Measurements from ENCODE around the gene MAGEA11. TPM values are rescaled to one million over a fixed set of nuclear protein-coding genes. Genes with fewer than 3 reads are reported as not detected.

The MAGEA11 gene
- total RNA-seq, 2 experiments from 2014 or later, result not detected

DNA sequence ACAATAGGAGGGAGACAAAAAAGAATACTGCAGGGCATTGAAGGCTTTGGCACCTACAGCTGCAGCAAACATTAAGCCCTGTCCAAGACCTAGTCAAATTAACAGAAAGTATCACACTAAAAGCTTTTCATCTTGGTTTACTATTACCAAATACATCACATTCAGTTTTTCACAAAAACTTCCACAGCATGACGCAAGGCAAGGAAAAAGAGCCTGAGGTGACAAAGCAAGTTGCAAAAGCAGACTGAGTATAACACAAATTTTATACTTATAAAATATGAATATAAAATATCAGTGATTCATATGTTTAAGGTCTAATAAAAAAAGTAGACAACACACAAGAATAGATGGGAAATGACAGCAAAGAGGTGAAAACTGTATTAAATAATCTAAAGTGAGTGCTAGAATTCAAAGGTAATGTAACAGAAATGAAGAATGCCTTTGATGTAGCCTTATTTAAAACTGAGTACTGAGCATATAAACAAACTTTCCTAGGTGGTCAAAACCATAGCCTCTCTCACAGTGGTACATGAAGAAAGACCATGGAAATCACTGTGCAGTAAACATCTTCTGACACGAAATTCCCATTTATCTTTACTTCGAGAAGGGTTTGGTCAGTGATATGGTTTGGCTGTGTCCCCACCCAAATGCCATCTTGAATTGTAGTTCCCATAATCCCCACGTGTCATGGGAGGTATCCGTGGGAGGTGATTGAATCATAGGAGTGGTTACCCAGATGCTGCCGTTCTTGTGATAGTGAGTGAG is 27.7 kb upstream of the MAGEA11 start:
- intact Hi-C loops (cut with micrococcal nuclease; ENCODE audit: unreplicated experiment), result no loop called here
- BruUV-seq (replicated peaks), result no TSS peak
- Histone ChIP-seq H3K9me2 (ENCODE audit: insufficient read depth, low read length) (no peaks in the 10 kb centered on the region), H3K4me1 (ENCODE audit: insufficient read depth, low read length, poor library complexity, severe bottlenecking) (no peaks in the 10 kb centered on the region), H3K9me3 (ENCODE audit: low read length) (no peaks in the 10 kb centered on the region), H3K4me3 (ENCODE audit: low read depth, low read length, poor library complexity, severe bottlenecking) (no peak overlapping the region), H3K4me2 (ENCODE audit: low read length) (no peak overlapping the region), H4K20me1 (ENCODE audit: insufficient read depth, low read length) (no peaks in the 10 kb centered on the region), H3K27ac (ENCODE audit: low read depth, low read length, poor library complexity, severe bottlenecking) (no peak overlapping the region), H3K36me3 (ENCODE audit: insufficient read depth, low read length) (no peaks in the 10 kb centered on the region), H3K79me2 (ENCODE audit: insufficient read depth, low read depth, low read length) (no peaks in the 10 kb centered on the region), H2AFZ (ENCODE audit: low read length) (no peak overlapping the region)
- TF ChIP-seq, protein P1, sequence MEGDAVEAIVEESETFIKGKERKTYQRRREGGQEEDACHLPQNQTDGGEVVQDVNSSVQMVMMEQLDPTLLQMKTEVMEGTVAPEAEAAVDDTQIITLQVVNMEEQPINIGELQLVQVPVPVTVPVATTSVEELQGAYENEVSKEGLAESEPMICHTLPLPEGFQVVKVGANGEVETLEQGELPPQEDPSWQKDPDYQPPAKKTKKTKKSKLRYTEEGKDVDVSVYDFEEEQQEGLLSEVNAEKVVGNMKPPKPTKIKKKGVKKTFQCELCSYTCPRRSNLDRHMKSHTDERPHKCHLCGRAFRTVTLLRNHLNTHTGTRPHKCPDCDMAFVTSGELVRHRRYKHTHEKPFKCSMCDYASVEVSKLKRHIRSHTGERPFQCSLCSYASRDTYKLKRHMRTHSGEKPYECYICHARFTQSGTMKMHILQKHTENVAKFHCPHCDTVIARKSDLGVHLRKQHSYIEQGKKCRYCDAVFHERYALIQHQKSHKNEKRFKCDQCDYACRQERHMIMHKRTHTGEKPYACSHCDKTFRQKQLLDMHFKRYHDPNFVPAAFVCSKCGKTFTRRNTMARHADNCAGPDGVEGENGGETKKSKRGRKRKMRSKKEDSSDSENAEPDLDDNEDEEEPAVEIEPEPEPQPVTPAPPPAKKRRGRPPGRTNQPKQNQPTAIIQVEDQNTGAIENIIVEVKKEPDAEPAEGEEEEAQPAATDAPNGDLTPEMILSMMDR (conservative IDR thresholded peaks at IDR 0.05; ENCODE audit: low read length), result no peak
- no peak for TF ChIP-seq EZH2phosphoT487 (IDR thresholded peaks at IDR 0.05; ENCODE audit: borderline replicate concordance, low read depth, low read length)
- DNase-seq (ENCODE audit: low spot score), result no peak
- ChIA-PET POLR2A (no interaction called here), CTCF (ENCODE audit: unreplicated experiment) (no interaction called here)

DNA sequence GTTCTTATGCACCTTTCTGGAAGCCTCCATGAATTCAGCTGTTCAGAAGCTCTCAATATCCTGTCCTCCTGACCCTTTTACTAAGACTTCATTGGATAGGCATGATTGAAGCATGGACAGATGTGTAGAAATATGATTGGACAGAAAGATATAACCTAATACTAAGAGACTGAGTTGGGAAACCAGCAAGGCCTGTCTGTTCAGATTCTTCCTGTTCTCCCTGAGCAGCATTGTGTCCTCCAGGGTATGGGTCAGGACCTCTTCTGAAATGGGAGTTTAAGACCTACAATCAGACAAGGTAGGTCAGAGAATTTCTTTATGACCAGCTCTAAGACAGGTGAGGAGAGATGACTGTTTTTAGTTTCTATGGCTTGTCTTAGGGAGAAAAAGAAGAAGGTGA is 23.9 kb upstream of the MAGEA11 start:
- H3K9me3 ChIP-seq (ENCODE audit: low read length), result no peaks in the 10 kb centered on the region
- TF ChIP-seq EZH2phosphoT487 (IDR thresholded peaks at IDR 0.05; ENCODE audit: borderline replicate concordance, low read depth, low read length), result no peak
- TF ChIP-seq, protein P1 (conservative IDR thresholded peaks at IDR 0.05; ENCODE audit: low read length), result no peak
- intact Hi-C loops (cut with micrococcal nuclease; ENCODE audit: unreplicated experiment), result no loop called here
- no peak for DNase-seq (ENCODE audit: low spot score)
- H3K4me2 ChIP-seq (ENCODE audit: low read length), result no peak overlapping the region
- H3K4me3 ChIP-seq (ENCODE audit: low read depth, low read length, poor library complexity, severe bottlenecking), result no peak overlapping the region
- POLR2A ChIA-PET, result no interaction called here
- H3K27ac ChIP-seq (ENCODE audit: low read depth, low read length, poor library complexity, severe bottlenecking), result no peak overlapping the region
- H3K79me2 ChIP-seq (ENCODE audit: insufficient read depth, low read depth, low read length), result no peaks in the 10 kb centered on the region
- no peaks in the 10 kb centered on the region for H4K20me1 ChIP-seq (ENCODE audit: insufficient read depth, low read length)
- no peaks in the 10 kb centered on the region for H3K4me1 ChIP-seq (ENCODE audit: insufficient read depth, low read length, poor library complexity, severe bottlenecking)
- BruUV-seq (replicated peaks), result no TSS peak
- CTCF ChIA-PET (ENCODE audit: unreplicated experiment), result no interaction called here
- H2AFZ ChIP-seq (ENCODE audit: low read length), result no peak overlapping the region
- H3K9me2 ChIP-seq (ENCODE audit: insufficient read depth, low read length), result no peaks in the 10 kb centered on the region
- H3K36me3 ChIP-seq (ENCODE audit: insufficient read depth, low read length), result no peaks in the 10 kb centered on the region

DNA sequence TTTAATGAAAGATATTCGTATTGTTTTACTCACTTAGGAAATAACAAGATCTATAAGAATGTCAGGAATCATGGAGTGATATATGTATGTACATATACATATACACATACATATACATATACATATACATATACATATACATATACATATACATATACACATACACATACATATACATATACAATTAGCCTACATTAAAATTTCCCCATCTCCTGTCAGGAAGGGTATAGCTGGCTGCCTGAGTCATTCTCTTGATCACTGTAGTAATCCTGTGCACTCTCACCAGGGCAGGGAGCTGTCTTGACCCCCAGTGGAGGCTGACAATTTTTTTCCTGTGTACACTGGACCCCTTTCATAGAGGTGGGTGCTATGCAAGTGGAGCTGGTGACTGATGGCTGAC is 23.3 kb upstream of the MAGEA11 start:
- POLR2A ChIA-PET, result no interaction called here
- TF ChIP-seq EZH2phosphoT487 (IDR thresholded peaks at IDR 0.05; ENCODE audit: borderline replicate concordance, low read depth, low read length), result no peak
- TF ChIP-seq, protein P1 (conservative IDR thresholded peaks at IDR 0.05; ENCODE audit: low read length), result no peak
- Histone ChIP-seq H4K20me1 (ENCODE audit: insufficient read depth, low read length) (no peaks in the 10 kb centered on the region), H3K4me2 (ENCODE audit: low read length) (no peak overlapping the region), H3K4me3 (ENCODE audit: low read depth, low read length, poor library complexity, severe bottlenecking) (no peak overlapping the region), H3K9me3 (ENCODE audit: low read length) (no peaks in the 10 kb centered on the region), H3K36me3 (ENCODE audit: insufficient read depth, low read length) (no peaks in the 10 kb centered on the region), H2AFZ (ENCODE audit: low read length) (no peak overlapping the region), H3K27ac (ENCODE audit: low read depth, low read length, poor library complexity, severe bottlenecking) (no peak overlapping the region), H3K79me2 (ENCODE audit: insufficient read depth, low read depth, low read length) (no peaks in the 10 kb centered on the region), H3K9me2 (ENCODE audit: insufficient read depth, low read length) (no peaks in the 10 kb centered on the region), H3K4me1 (ENCODE audit: insufficient read depth, low read length, poor library complexity, severe bottlenecking) (no peaks in the 10 kb centered on the region)
- CTCF ChIA-PET (ENCODE audit: unreplicated experiment), result no interaction called here
- BruUV-seq (replicated peaks), result no TSS peak
- intact Hi-C loops (cut with micrococcal nuclease; ENCODE audit: unreplicated experiment), result no loop called here
- no peak for DNase-seq (ENCODE audit: low spot score)

Data from OCI-LY7 (cell line).